AG10803 (cell line): Measurements from ENCODE around the gene KBTBD13.

Source experiments
- DNase-seq: peaks from one replicate; pipeline ENCODE4 v3.0.0; 2010; ENCODE audit warnings: low read depth
- H3K4me3 ChIP-seq: 2 replicates; pipeline ENCODE4 v1.5.1; 2011; ENCODE audit warnings: mild to moderate bottlenecking, low read length, control low read depth
- CTCF ChIP-seq: conservative IDR thresholded peaks from 2 replicates; pipeline ENCODE4 v1.5.1; 2011; ENCODE audit warnings: mild to moderate bottlenecking, low read length, control low read depth, inconsistent platforms

The KBTBD13 gene

GRCh38 chr15:65076486-65077290 lies at the start of gene KBTBD13:
Gene KBTBD13, plus strand, starts transcription at chr15:65076746. Its CDS starts 70 bp downstream, at chr15:65076816.
- TF ChIP-seq CTCF = no peak
- H3K4me3 ChIP-seq = no peak within 1 kb of the TSS
- no peak for DNase-seq

- TF ChIP-seq CTCF = no peak
- no peak overlapping the region for H3K4me3 ChIP-seq
- no peak for DNase-seq
Observed at GRCh38 chr15:65026756-65027155, 49.8 kb upstream of the KBTBD13 start.

- no peak for DNase-seq
Observed at GRCh38 chr15:65027593-65027992, 49.0 kb upstream of the KBTBD13 start.

GRCh38 chr15:65028338-65028737 lies 48.2 kb upstream of the KBTBD13 start:
- DNase-seq = no peak
- TF ChIP-seq CTCF = no peak
- peak overlapping the region; percentile 86 for H3K4me3 ChIP-seq

More at GRCh38 chr15:65027593-65027992, 49.0 kb upstream of the KBTBD13 start:
- TF ChIP-seq CTCF = no peak
- H3K4me3 ChIP-seq = no peak overlapping the region

- peak within 1 kb of the TSS; percentile 86 for H3K4me3 ChIP-seq
- TF ChIP-seq CTCF = peak; percentile 13; the same call in 1 of the 2 replicates
- peak; percentile 71 for DNase-seq
Observed at GRCh38 chr15:65028921-65029735, 47.4 kb upstream of the KBTBD13 start, which contains the start of gene MTFMT. Gene MTFMT, minus strand, starts transcription at chr15:65029639. Its CDS starts 26 bp downstream, at chr15:65029613.

GRCh38 chr15:65029736-65030208 lies 46.8 kb upstream of the KBTBD13 start:
- H3K4me3 ChIP-seq = peak overlapping the region; percentile 86
- no peak for TF ChIP-seq CTCF
- DNase-seq = no peak
